ENCODE results near the gene KCNQ1OT1. TPM values are rescaled to one million over a fixed set of nuclear protein-coding genes. Genes with fewer than 3 reads are reported as not detected.

Gene KCNQ1OT1
- total and polyA plus RNA-seq, 7 donors = 0.01 to 0.56 (median 0.30) TPM

GRCh38 chr11:2666401-2666741 lies 33.4 kb downstream of the KCNQ1OT1 start:
- ATAC-seq = no peak
- no peak for DNase-seq
- Histone ChIP-seq H3K4me3 (no peak overlapping the region), H3K36me3 (ENCODE audit: insufficient read depth in 1 of 2, low read depth in 1 of 2) (no peaks in the 10 kb centered on the region), H3K27me3 (ENCODE audit: insufficient read depth in 3 of 3, low read length in 2 of 3) (no peaks in the 10 kb centered on the region), H3K9me3 (no peaks in the 10 kb centered on the region), H3K27ac (no peak overlapping the region), H3K4me1 (no peaks in the 10 kb centered on the region)
- WGBS, 3 donors = 58 to 65% (median 60%) methylated on average over 6 of the region's 6 CpGs
- intact Hi-C loops (cut with DNase I) = no loop called here
- TF ChIP-seq CTCF (IDR thresholded peaks at IDR 0.05) = no peak

GRCh38 chr11:2665526-2666400 lies 34.0 kb downstream of the KCNQ1OT1 start:
- WGBS, 3 donors = 85 to 95% (median 86%) methylated on average over 11 of the region's 11 CpGs
- intact Hi-C loops (cut with DNase I) = no loop called here
- no peak overlapping the region for H3K4me3 ChIP-seq
- H3K36me3 ChIP-seq (ENCODE audit: insufficient read depth in 1 of 2, low read depth in 1 of 2) = no peaks in the 10 kb centered on the region
- peaks cover 6% of the 10 kb centered on the region for H3K9me3 ChIP-seq
- H3K4me1 ChIP-seq = no peaks in the 10 kb centered on the region
- DNase-seq (no peak), ATAC-seq (no peak)
- H3K27me3 ChIP-seq (ENCODE audit: insufficient read depth in 3 of 3, low read length in 2 of 3) = no peaks in the 10 kb centered on the region
- no peak for TF ChIP-seq CTCF (IDR thresholded peaks at IDR 0.05)
- H3K27ac ChIP-seq = no peak overlapping the region

- Histone ChIP-seq H3K4me3 (no peak overlapping the region), H3K36me3 (ENCODE audit: insufficient read depth in 1 of 2, low read depth in 1 of 2) (no peaks in the 10 kb centered on the region), H3K9me3 (peaks cover 14% of the 10 kb centered on the region), H3K27ac (no peak overlapping the region), H3K4me1 (no peaks in the 10 kb centered on the region), H3K27me3 (ENCODE audit: insufficient read depth in 3 of 3, low read length in 2 of 3) (no peaks in the 10 kb centered on the region)
- TF ChIP-seq CTCF (IDR thresholded peaks at IDR 0.05) = no peak
- ATAC-seq (no peak), DNase-seq (no peak)
- WGBS, 3 donors = 91 to 94% (median 93%) methylated on average over 12 to 14 of the region's 14 CpGs
- intact Hi-C loops (cut with DNase I) = no loop called here
These were observed 34.8 kb downstream of the KCNQ1OT1 start for GRCh38 chr11:2664791-2665525.

- no peaks in the 10 kb centered on the region for H3K27me3 ChIP-seq (ENCODE audit: insufficient read depth in 3 of 3, low read length in 2 of 3)
- no peaks in the 10 kb centered on the region for H3K4me1 ChIP-seq
- H3K36me3 ChIP-seq (ENCODE audit: insufficient read depth in 1 of 2, low read depth in 1 of 2) = no peaks in the 10 kb centered on the region
- H3K4me3 ChIP-seq = no peak overlapping the region
- DNase-seq (no peak), ATAC-seq (no peak)
- no peak overlapping the region for H3K27ac ChIP-seq
- intact Hi-C loops (cut with DNase I) = no loop called here
- 87 to 91% (median 87%) methylated on average over 9 of the region's 9 CpGs for WGBS, 3 donors
- no peak for TF ChIP-seq CTCF (IDR thresholded peaks at IDR 0.05)
- peaks cover 14% of the 10 kb centered on the region for H3K9me3 ChIP-seq
These were observed 35.4 kb downstream of the KCNQ1OT1 start for GRCh38 chr11:2664376-2664775.

Data from psoas muscle (tissue), 8 donors.